Measurements from ENCODE around the gene NRG3.

GRCh38 chr10:81838950-81839349 is 36.0 kb upstream of the NRG3 start:
- TF ChIP-seq CTCF (tag by site-specific recombination; IDR thresholded peaks at IDR 0.05) = no peak
- TF ChIP-seq ZNF133 (tag by site-specific recombination; IDR thresholded peaks at IDR 0.05) = no peak
- no peak for TF ChIP-seq ZSCAN30 (tag by site-specific recombination; IDR thresholded peaks at IDR 0.05)
- TF ChIP-seq ZNF660 (tag by site-specific recombination; IDR thresholded peaks at IDR 0.05) = no peak
- no peak for TF ChIP-seq KLF16 (tag by site-specific recombination; IDR thresholded peaks at IDR 0.05)
- no peak for TF ChIP-seq ZNF561 (tag by site-specific recombination; IDR thresholded peaks at IDR 0.05; ENCODE audit: borderline replicate concordance)
- TF ChIP-seq ELK4 (IDR thresholded peaks at IDR 0.05; ENCODE audit: borderline replicate concordance, low read depth, low read length) = no peak
- no peak for TF ChIP-seq ZNF274 (IDR thresholded peaks at IDR 0.05; ENCODE audit: low read length)
- TF ChIP-seq ZNF274 (tag by site-specific recombination; IDR thresholded peaks at IDR 0.05; ENCODE audit: borderline replicate concordance) = no peak
- no peak for TF ChIP-seq PBX3 (CRISPR knock-in tag; IDR thresholded peaks at IDR 0.05)

Measured in HEK293 (cell line).